HG03571 (cell line): ENCODE measurements around the gene PLXNA4.

ENCODE experiments used
- ATAC-seq: cut with Tn5 transposase; IDR thresholded peaks from one replicate; pipeline ENCODE4 v1.9.1; 2021; ENCODE audit not compliant: unreplicated experiment

Gene PLXNA4

GRCh38 chr7:132441935-132442334, 134.3 kb downstream of the PLXNA4 start:
- ATAC-seq, result no peak

- no peak for ATAC-seq
Measured at GRCh38 chr7:132440151-132440550, 136.1 kb downstream of the PLXNA4 start.

GRCh38 chr7:132438926-132439325, 137.3 kb downstream of the PLXNA4 start:
- ATAC-seq, result no peak

- no peak for ATAC-seq
Measured at GRCh38 chr7:132437730-132438129, 138.5 kb downstream of the PLXNA4 start.

- ATAC-seq, result no peak
Measured at GRCh38 chr7:132436121-132436520, 140.1 kb downstream of the PLXNA4 start.

- no peak for ATAC-seq
Measured at GRCh38 chr7:132435016-132435990, 141.0 kb downstream of the PLXNA4 start.

- ATAC-seq, result no peak
Measured at GRCh38 chr7:132434041-132434440, 142.2 kb downstream of the PLXNA4 start.

- no peak for ATAC-seq
Measured at GRCh38 chr7:132433301-132433700, 143.0 kb downstream of the PLXNA4 start.

GRCh38 chr7:132430861-132431822, 145.1 kb downstream of the PLXNA4 start:
- no peak for ATAC-seq

GRCh38 chr7:132430041-132430855, 146.0 kb downstream of the PLXNA4 start:
- ATAC-seq, result no peak

- no peak for ATAC-seq
Measured at GRCh38 chr7:132429181-132429580, 147.1 kb downstream of the PLXNA4 start.

- ATAC-seq, result no peak
Measured at GRCh38 chr7:132428247-132428919, 147.9 kb downstream of the PLXNA4 start.

GRCh38 chr7:132425942-132426341, 150.3 kb downstream of the PLXNA4 start:
- ATAC-seq, result no peak

- ATAC-seq, result no peak
Measured at GRCh38 chr7:132424821-132425724, 151.2 kb downstream of the PLXNA4 start.

- ATAC-seq, result no peak
Measured at GRCh38 chr7:132424277-132424676, 152.0 kb downstream of the PLXNA4 start.

- no peak for ATAC-seq
Measured at GRCh38 chr7:132423594-132424200, 152.6 kb downstream of the PLXNA4 start.

GRCh38 chr7:132422502-132423111, 153.7 kb downstream of the PLXNA4 start:
- ATAC-seq, result no peak

GRCh38 chr7:132420527-132420926, 155.7 kb downstream of the PLXNA4 start:
- no peak for ATAC-seq
